Motor neuron (in vitro differentiated cells): ENCODE measurements around the gene MEIKIN. TPM values are rescaled to one million over a fixed set of nuclear protein-coding genes. Genes with fewer than 3 reads are reported as not detected.

ENCODE experiments used
- ATAC-seq, 8 experiments: fragments of 200-7000 bp; cut with Tn5 transposase; replicated peaks in 6 of 8; 2 replicates each; pipeline ENCODE4 v1.8.0; 2021; ENCODE audit warnings: mild to moderate bottlenecking in 8 of 8, moderate library complexity in 8 of 8
- H3K27ac ChIP-seq, 2 donors: fragments of 250-450 bp; sonication (Bioruptor Pico); 2 replicates each; pipeline ENCODE4 v1.9.0; 2021; ENCODE audit warnings: antibody characterized with exemption in 2 of 2, mild to moderate bottlenecking in 2 of 2, moderate library complexity in 1 of 2
- H3K4me1 ChIP-seq, 2 donors: fragments of 250-450 bp; sonication (Bioruptor Pico); replicated peaks in 1 of 2; 2 replicates each; pipeline ENCODE4 v1.6.1; 2021; ENCODE audit warnings: antibody characterized with exemption in 2 of 2, mild to moderate bottlenecking in 2 of 2, moderate library complexity in 1 of 2
- H3K4me3 ChIP-seq, 5 donors: fragments of 250-450 bp; sonication (Bioruptor Pico); 2 replicates each; pipeline ENCODE4 v1.9.0; 2021; ENCODE audit warnings: antibody characterized with exemption in 5 of 5, mild to moderate bottlenecking in 5 of 5, moderate library complexity in 4 of 5
- WGBS, 10 experiments: fragments of 450-650 bp; shearing (Covaris generic); methylation state at CpG; one replicate each; pipeline ENCODE4 v1.0.0; 2022; 5-methylcytosine and 5-hydroxymethylcytosine counted together
- in situ Hi-C, 9 experiments: fragments of 400-800 bp; cut with MboI; loops; one replicate each; pipeline ENCODE4 v1.15.0; 2021; ENCODE audit warnings: low sequenced_read_pairs in 9 of 9, low pct_unique_long_range_greater_than_20kb in 2 of 9; ENCODE audit not compliant: unreplicated experiment in 9 of 9
- total RNA-seq, 8 experiments: library from RNA; unstranded; fragments of 300-600 nt; gene quantifications; 2 replicates each; pipeline versions ENCODE4 v1.2.3 to v1.2.4, GENCODE V29; 2022

MEIKIN gene
- total RNA-seq, 8 experiments from 2014 or later, result not detected

- peak in 1 of 8 experiments; percentile 38 for ATAC-seq
- in situ Hi-C loops, result no loop called here
- Histone ChIP-seq H3K4me1 (peaks cover 8 to 13% of the 10 kb centered on the region in 2 donors), H3K4me3 (no peak overlapping the region), H3K27ac (no peak overlapping the region)
- WGBS, 10 experiments, result 40 to 100% (median 80%) methylated on average over 1 of the region's 3 CpGs; no CpG with 5 or more reads in 5 of the 10 experiments
These were observed 14.4 kb upstream of the MEIKIN start for GRCh38 chr5:131959906-131960305.

GRCh38 chr5:131959136-131959535 is 13.7 kb upstream of the MEIKIN start:
- Histone ChIP-seq H3K4me1 (peaks cover 8 to 13% of the 10 kb centered on the region in 2 donors), H3K27ac (no peak overlapping the region), H3K4me3 (no peak overlapping the region)
- in situ Hi-C loops, result no loop called here
- ATAC-seq, result no peak
- 47 to 100% (median 87%) methylated on average over 1 to 5 of the region's 5 CpGs for WGBS, 10 experiments

- peaks cover 8 to 13% of the 10 kb centered on the region in 2 donors for H3K4me1 ChIP-seq
- in situ Hi-C loops, result no loop called here
- no peak overlapping the region for H3K4me3 ChIP-seq
- WGBS, 10 experiments, result 12 to 80% (median 48%) methylated on average over 1 to 7 of the region's 8 CpGs; no CpG with 5 or more reads in 1 of the 10 experiments
- ATAC-seq, result peak in 7 of 8 experiments; percentile 43 to 98 (median 96)
- H3K27ac ChIP-seq, result peak overlapping the region; percentile 22 to 60
These were observed 12.4 kb upstream of the MEIKIN start for GRCh38 chr5:131957721-131958441.

GRCh38 chr5:131953969-131954368 is 8.5 kb upstream of the MEIKIN start:
- in situ Hi-C loops, result no loop called here
- Histone ChIP-seq H3K27ac (no peak overlapping the region), H3K4me1 (peaks cover 8 to 13% of the 10 kb centered on the region in 2 donors), H3K4me3 (no peak overlapping the region)
- no peak for ATAC-seq

GRCh38 chr5:131952301-131952857 is 6.9 kb upstream of the MEIKIN start:
- no peak overlapping the region for H3K4me3 ChIP-seq
- H3K4me1 ChIP-seq, result peaks cover 0 to 7% of the 10 kb centered on the region in 2 donors
- H3K27ac ChIP-seq, result no peak overlapping the region
- peak in 3 of 8 experiments; percentile 14 to 93 (median 39) for ATAC-seq
- in situ Hi-C loops, result no loop called here
- WGBS, 10 experiments, result 5 to 100% (median 82%) methylated on average over 2 to 3 of the region's 3 CpGs; no CpG with 5 or more reads in 1 of the 10 experiments

GRCh38 chr5:131950706-131951105 is 5.2 kb upstream of the MEIKIN start:
- no peak for ATAC-seq
- no peak overlapping the region for H3K4me3 ChIP-seq
- no peak overlapping the region for H3K27ac ChIP-seq
- in situ Hi-C loops, result no loop called here
- no peaks in the 10 kb centered on the region for H3K4me1 ChIP-seq
- WGBS, 10 experiments, result 67 to 100% (median 88%) methylated on average over 1 of the region's 1 CpG; no CpG with 5 or more reads in 5 of the 10 experiments

GRCh38 chr5:131947445-131947844 is 2.0 kb upstream of the MEIKIN start:
- ATAC-seq, result no peak
- no peak overlapping the region for H3K4me3 ChIP-seq
- WGBS, 10 experiments, result 0 to 85% (median 33%) methylated on average over 1 to 2 of the region's 2 CpGs; no CpG with 5 or more reads in 3 of the 10 experiments
- H3K4me1 ChIP-seq, result no peaks in the 10 kb centered on the region
- in situ Hi-C loops, result no loop called here
- no peak overlapping the region for H3K27ac ChIP-seq

- no peaks in the 10 kb centered on the region for H3K4me1 ChIP-seq
- ATAC-seq, result no peak
- H3K4me3 ChIP-seq, result no peak overlapping the region
- no peak overlapping the region for H3K27ac ChIP-seq
- WGBS, 10 experiments, result 64 to 100% (median 95%) methylated on average over 1 to 19 of the region's 37 CpGs; no CpG with 5 or more reads in 1 of the 10 experiments
- in situ Hi-C loops, result no loop called here
These were observed 537 bp downstream of the MEIKIN start for GRCh38 chr5:131944702-131945550.

GRCh38 chr5:131943916-131944315 is 1.5 kb downstream of the MEIKIN start:
- WGBS, 10 experiments, result 80 to 100% (median 93%) methylated on average over 1 to 2 of the region's 2 CpGs; no CpG with 5 or more reads in 7 of the 10 experiments
- Histone ChIP-seq H3K27ac (no peak overlapping the region), H3K4me1 (no peaks in the 10 kb centered on the region), H3K4me3 (no peak overlapping the region)
- in situ Hi-C loops, result no loop called here
- peak in 1 of 8 experiments; percentile 49 for ATAC-seq

- Histone ChIP-seq H3K27ac (no peak overlapping the region), H3K4me1 (no peaks in the 10 kb centered on the region), H3K4me3 (no peak overlapping the region)
- in situ Hi-C loops, result no loop called here
- ATAC-seq, result no peak
These were observed 3.4 kb downstream of the MEIKIN start for GRCh38 chr5:131942016-131942415.

- Histone ChIP-seq H3K4me1 (no peaks in the 10 kb centered on the region), H3K4me3 (no peak overlapping the region), H3K27ac (no peak overlapping the region)
- ATAC-seq, result no peak
- in situ Hi-C loops, result no loop called here
- whole genome bisulfite sequencing, 10 experiments, result 19 to 100% (median 67%) methylated on average over 1 to 3 of the region's 3 CpGs
These were observed 5.6 kb downstream of the MEIKIN start for GRCh38 chr5:131939690-131940345.

GRCh38 chr5:131932235-131932634 is 13.2 kb downstream of the MEIKIN start:
- Histone ChIP-seq H3K4me1 (no peaks in the 10 kb centered on the region), H3K27ac (no peak overlapping the region), H3K4me3 (no peak overlapping the region)
- peak in 1 of 8 experiments; percentile 32 for ATAC-seq
- WGBS, 10 experiments, result 0 to 40% (median 8%) methylated on average over 1 to 2 of the region's 2 CpGs; no CpG with 5 or more reads in 3 of the 10 experiments
- in situ Hi-C loops, result no loop called here

- H3K4me3 ChIP-seq, result no peak overlapping the region
- no peaks in the 10 kb centered on the region for H3K4me1 ChIP-seq
- in situ Hi-C loops, result no loop called here
- ATAC-seq, result no peak
- H3K27ac ChIP-seq, result no peak overlapping the region
These were observed 16.5 kb downstream of the MEIKIN start for GRCh38 chr5:131928957-131929356.
